Measurements from ENCODE around the gene PKDCC.

- TF ChIP-seq, protein P1, sequence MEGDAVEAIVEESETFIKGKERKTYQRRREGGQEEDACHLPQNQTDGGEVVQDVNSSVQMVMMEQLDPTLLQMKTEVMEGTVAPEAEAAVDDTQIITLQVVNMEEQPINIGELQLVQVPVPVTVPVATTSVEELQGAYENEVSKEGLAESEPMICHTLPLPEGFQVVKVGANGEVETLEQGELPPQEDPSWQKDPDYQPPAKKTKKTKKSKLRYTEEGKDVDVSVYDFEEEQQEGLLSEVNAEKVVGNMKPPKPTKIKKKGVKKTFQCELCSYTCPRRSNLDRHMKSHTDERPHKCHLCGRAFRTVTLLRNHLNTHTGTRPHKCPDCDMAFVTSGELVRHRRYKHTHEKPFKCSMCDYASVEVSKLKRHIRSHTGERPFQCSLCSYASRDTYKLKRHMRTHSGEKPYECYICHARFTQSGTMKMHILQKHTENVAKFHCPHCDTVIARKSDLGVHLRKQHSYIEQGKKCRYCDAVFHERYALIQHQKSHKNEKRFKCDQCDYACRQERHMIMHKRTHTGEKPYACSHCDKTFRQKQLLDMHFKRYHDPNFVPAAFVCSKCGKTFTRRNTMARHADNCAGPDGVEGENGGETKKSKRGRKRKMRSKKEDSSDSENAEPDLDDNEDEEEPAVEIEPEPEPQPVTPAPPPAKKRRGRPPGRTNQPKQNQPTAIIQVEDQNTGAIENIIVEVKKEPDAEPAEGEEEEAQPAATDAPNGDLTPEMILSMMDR (IDR thresholded peaks at IDR 0.05 in 8 of 11, conservative IDR thresholded peaks at IDR 0.05 in 3 of 11), result no peak
- no peak for TF ChIP-seq POLR2AphosphoS5 (IDR thresholded peaks at IDR 0.05)
Measured at GRCh38 chr2:42041377-42042127, 6.3 kb upstream of the PKDCC start.
